Measurements from ENCODE around the gene ZNF609.
"Not testable (repeated sequence)": the region's sequence is repeated elsewhere in the genome, so short reads cannot be mapped to it uniquely, and the experiment has no call there.

Gene ZNF609

GRCh38 chr15:64619880-64620839, 159.8 kb downstream of the ZNF609 start:
- no peak for DNase-seq (ENCODE audit: low read depth)

DNA sequence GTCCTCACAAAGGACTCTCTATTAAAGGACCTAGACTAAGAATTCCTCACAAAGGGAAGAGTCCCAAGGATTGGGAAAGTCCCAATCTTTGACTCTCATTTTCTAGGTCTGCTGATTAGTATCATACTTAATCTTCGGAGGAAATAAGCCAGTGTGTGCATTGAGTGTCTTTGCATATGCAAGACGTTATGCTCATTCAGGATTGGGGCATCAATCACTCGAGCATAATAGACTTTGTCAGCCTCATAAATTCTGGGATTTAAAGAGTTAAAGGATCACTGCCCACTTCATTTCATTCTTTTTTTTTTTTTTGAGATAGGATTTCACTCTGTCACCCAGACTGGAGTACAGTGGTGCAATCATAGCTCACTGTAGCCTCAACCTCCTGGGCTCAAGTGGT, 160.7 kb downstream of the ZNF609 start:
- no peak for DNase-seq (ENCODE audit: low read depth)

DNA sequence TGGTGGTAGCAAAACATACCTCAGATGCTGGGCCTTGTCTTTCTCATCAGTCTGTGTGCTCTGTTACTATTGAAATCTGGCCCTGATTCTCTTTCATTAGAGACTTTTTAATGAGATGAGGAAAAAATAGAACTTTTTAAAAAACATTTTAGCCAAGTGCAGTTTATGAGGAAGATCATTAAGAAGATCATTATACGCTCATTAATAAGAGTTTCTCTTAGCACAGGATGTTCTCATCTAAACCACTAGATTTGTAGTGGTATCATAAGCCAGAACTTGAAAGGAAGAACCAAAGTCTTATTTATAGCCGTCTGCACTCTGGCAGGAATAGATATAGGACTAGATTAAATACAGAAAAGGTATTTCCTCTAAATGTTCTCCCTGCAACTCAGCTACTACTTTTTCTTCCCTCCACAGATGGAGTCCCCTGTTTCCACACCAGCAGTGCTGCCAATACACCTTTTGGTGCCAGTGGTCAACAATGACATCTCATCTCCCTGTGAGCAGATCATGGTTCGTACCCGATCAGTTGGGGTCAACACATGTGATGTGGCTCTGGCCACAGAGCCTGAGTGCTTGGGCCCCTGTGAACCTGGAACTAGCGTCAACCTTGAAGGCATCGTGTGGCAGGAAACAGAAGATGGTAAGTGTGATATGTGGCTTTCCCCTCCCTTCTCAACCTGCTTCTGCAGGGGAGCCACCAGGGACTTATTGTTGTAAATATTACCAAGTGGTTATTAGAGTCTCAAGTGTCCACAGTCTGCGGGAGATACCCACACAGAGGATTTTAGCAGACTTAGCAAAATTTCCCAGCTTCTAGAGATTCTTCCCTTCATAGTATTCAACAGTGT, 162.3 kb downstream of the ZNF609 start:
- DNase-seq (ENCODE audit: low read depth) = peak; percentile 12

- peak; percentile 32 for DNase-seq (ENCODE audit: low read depth)
These were observed 163.1 kb downstream of the ZNF609 start for GRCh38 chr15:64623347-64623996.

GRCh38 chr15:64624242-64624641, 163.9 kb downstream of the ZNF609 start:
- DNase-seq (ENCODE audit: low read depth) = no peak

- no peak for DNase-seq (ENCODE audit: low read depth)
These were observed 168.7 kb downstream of the ZNF609 start for GRCh38 chr15:64629063-64629462.

DNA sequence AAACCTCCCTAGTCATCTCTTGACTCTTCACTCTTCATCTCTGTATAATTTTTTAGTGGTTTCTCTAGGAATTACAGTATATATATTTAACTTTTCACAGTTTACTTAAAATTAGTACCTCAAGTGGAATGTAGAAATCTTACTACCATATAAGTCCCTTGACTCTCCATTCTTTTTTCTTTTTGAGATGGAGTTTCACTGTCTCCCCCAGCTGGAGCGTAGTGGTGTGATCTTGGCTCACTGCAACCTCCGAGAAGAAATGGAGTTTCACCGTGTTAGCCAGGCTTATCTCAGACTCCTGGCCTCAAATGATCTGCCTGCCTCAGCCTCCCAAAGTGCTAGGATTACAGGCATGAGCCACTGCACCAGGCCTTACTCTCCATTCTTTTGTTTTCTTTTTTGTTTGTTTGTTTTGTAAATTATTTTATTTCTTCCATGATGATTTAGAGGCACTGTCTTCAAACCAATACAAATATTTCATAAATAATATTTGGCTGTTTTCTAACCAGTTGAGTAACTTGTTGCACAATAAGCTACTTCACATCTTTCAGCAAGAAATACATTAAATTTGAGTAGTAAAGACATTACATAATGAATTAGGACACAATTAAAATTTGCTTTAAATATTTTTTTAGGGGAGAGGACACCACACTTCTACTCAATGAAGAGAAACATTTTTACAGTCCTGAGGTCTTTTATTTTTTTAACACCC, 170.2 kb downstream of the ZNF609 start:
- no peak for DNase-seq (ENCODE audit: low read depth)

- not testable (repeated sequence) for DNase-seq (ENCODE audit: low read depth)
These were observed 172.3 kb downstream of the ZNF609 start for GRCh38 chr15:64632639-64633038.

DNA sequence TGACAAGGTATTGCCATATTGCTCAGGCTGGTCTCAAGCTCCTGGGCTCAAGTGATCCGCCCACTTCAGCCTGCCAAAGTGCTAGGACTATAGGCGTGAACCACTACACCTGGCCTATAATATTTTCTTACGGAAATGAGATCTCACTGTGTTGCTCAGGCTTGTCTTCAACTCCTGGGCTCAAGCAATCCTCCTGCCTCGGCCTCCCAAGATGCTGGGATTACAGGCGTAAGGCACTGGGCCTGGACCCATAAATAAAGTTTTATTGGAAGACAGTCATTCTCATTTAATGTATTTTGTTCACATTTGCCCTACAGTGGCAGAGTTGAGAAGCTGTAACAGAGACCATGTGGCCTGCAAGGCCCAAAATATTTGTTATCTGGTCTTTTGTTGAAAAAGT, 173.0 kb downstream of the ZNF609 start:
- no peak for DNase-seq (ENCODE audit: low read depth)

DNA sequence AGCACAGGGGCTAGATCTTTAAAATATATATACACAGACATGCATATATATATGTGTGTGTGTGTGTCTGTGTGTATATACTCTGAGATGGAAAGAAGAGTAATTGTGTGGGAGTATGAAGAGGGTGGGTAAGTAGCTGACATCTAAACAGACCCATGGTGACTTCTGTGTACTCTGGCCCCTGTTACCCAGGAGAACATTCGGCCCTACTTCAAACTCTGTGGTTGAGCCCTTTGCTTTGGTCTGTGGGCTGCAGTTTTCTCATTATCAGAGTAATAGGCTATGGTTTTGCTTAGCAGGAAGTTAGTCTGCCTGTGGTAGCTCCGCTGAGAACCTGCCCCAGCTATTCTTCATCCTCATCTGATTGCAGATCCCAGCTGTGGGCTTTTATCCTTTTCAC, 173.6 kb downstream of the ZNF609 start:
- peak; percentile 16 for DNase-seq (ENCODE audit: low read depth)

DNA sequence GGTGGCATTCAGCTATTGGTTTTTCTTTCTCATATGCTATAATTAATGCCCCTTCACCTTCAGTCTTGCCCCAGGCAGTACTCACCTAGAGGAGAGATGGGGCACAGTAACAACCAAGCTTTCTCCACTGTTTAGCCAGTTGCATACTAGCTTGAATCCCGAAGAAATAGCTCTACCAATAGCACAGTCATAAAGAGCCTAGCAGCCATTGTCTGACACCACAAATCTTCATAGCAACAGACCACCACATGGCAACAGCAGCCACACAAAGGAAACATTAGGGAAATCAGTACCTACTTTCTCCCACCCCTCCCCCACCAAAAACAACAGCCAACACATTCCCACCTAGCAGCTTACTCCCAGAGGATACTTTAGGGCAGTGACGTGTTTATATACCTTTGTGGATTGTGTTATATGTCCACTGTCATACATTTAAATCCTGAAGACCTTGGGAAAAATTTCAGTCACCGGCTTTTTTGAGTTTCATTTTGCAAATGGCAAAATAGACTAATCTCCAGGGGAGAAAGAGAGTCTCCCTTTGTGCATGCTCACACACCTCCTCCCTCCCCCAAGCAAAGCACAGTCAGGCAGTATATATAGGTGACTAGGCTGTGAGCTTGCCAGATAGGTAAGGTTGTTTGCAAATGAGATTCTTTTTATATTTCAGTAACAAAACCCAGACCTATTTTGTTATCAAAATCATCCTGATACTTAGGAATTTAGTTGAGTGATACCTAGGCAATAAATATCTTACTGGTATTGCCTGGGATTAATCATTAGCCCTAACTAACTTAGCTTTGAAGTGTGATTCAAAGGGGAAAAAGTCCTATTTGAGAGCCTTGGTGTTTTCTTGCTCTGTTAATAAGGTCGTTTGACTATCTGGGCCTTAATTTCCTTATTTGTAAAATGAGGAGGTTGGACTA, 174.5 kb downstream of the ZNF609 start:
- no peak for DNase-seq (ENCODE audit: low read depth)

DNA sequence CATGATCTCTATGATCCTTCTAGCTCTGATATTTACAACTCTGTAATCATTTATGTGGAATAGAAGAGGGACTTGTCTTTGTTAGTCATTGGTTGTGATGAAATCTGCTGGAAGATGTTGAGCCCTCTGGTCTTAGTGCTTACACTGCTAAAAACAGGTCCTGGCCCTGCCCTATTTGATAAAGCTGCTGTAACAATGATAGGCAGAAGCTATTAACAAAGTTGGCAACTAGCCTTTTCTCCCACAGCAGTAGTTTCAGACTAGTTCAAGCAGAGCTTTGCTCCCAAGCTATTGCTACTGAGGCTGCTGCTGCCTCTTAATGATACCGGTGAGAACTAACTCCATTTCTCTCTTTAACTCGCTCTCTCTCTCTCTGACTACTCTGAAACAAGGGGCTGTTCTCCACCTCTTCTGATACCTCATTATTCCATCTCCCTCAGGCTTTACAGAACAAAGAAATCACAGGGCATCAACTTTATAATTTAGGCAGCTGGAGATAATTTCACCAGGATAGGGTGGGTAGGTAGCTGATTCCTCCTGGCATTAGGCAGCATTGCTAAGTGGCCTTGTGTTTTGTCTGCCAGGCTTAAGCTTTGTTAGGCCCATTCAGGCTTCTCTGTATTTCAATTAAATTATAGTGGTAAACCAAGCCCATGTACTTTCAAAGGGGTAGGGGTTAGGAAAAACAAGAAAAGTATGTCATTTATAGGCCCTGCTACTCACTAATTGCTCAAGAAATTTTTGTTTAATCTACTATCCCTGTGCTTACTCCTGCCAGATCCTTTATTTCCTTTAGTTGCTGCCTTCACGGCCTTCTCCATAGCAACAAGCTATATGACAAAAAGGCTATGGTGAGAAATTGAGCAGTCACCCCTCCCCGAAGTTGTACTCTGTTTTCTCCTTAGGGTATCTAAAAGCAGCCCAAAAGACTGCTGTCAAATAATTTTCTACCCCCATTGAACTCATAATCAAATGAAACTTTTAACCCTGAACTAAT, 175.4 kb downstream of the ZNF609 start:
- DNase-seq (ENCODE audit: low read depth) = no peak

DNA sequence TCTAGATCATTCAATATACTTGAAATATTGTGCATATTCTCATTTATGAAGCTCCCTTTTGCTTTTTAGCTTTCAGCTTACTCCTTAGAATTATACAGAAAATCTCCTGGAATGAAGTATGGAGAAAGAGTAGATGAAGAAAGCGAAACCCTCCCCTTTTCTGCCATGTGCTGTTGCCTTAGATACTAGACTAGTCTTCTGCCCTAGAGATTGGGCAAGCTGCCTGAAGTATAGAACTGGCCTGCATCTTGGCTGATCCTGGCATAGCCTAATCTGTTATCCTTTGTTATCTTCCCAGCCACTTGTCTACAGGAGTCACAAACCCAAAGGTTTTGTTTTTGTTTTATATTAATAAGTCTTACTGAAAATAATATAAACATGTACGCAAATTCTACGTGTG, 176.2 kb downstream of the ZNF609 start:
- DNase-seq (ENCODE audit: low read depth) = no peak

GRCh38 chr15:64637412-64637811, 177.0 kb downstream of the ZNF609 start:
- DNase-seq (ENCODE audit: low read depth) = no peak

DNA sequence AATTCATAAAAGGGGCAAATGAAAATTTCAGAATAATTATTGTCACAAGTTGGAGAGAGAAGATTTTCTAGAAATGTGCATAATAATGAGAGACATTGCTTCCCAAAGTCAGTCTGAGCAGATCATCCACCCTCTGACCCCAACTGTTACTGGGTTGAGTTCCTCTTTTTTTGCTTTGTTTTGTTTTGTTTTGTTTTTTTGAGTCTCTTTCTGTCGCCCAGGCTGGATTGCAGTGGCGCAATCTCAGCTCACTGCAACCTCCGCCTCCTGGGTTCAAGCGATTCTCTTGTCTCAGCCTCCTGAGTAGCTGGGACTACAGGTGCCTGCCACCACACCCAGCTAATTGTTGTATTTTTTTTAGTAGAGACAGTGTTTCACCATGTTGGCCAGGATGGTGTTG, 179.4 kb downstream of the ZNF609 start:
- not testable (repeated sequence) for DNase-seq (ENCODE audit: low read depth)

GRCh38 chr15:64640146-64640871, 179.9 kb downstream of the ZNF609 start:
- no peak for DNase-seq (ENCODE audit: low read depth)

DNA sequence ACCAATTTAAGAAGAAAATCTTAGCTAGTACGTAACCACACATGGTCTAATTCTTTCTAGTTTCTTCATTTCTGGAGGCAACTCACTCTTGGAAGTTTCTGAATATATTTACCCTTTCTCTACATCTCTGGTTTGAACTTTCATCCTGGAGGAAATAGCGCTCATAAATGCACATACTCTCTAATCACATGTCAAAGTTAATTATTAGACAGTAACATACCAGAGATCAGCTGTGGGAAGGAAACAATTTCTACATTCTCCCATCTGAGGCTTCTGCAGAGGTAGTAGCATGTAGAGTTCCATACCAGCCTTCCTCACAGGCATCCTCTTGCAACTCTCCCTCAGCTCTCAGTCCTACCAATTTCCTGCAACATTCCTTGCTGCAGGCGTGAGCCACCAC, 182.5 kb downstream of the ZNF609 start:
- no peak for DNase-seq (ENCODE audit: low read depth)

DNA sequence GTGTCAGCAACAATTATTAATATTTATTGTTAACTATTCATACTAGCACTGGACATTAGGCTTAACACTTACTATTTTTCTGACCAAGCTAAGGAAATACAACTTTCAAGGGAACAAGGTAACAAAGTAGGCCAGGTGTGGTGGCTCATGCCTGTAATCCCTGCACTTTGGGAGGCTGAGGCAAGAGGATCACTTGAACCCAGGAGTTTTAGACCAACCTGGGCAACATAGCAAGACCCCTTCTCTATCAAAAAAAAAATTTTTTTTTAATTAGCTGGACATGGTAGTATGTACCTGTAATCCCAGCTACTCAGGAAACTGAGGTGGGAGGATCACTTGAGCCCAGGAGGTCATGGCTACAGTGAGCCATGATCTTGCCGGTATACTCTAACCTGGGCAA, 183.3 kb downstream of the ZNF609 start:
- DNase-seq (ENCODE audit: low read depth) = no peak

DNA sequence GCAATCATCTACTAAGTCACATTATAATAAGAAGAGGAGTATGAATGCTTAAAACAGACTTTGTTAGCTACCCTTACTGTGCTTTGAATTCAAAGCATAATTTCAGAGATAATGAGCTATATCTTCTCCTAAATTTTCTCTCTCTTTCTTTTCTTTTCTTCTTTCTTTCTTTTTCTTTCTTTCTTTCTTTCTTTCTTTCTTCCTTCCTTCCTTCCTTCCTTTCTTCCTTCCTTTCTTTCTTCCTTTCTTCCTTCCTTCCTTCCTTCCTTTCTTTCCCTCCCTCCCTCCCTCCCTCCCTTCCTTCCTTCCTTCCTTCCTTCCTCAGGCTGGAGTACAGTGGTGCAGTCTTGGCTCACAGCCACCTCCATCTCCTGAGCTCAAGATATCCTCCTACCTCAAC, 184.4 kb downstream of the ZNF609 start:
- not testable (repeated sequence) for DNase-seq (ENCODE audit: low read depth)

Data from activated T-cell treated with anti-CD3 and anti-CD28 coated beads for 24 hours (primary cell).